ENCODE data around the gene CCDC180. TPM values are rescaled to one million over a fixed set of nuclear protein-coding genes. Genes with fewer than 3 reads are reported as not detected.

CCDC180 gene
- total RNA-seq, 4 donors from 2014 or later: 0.08 to 5.2 (median 3.4) TPM

GRCh38 chr9:97349400-97349799 is 41.9 kb downstream of the CCDC180 start:
- DNase-seq (ENCODE audit: low spot score in 2 of 2): no peak
- TF ChIP-seq CTCF (IDR thresholded peaks at IDR 0.05) (no peak), POLR2A (IDR thresholded peaks at IDR 0.05) (no peak)
- 94 to 100% methylated on average over 1 of the region's 1 CpG for WGBS, 2 donors
- intact Hi-C loops (cut with DNase I; ENCODE audit: low total_unique reads): no loop called here
- no peak overlapping the region for H3K4me3 ChIP-seq (ENCODE audit: low read depth, poor library complexity, severe bottlenecking)

- no peak overlapping the region for H3K4me3 ChIP-seq (ENCODE audit: low read depth, poor library complexity, severe bottlenecking)
- 89 to 97% methylated on average over 4 of the region's 4 CpGs for WGBS, 2 donors
- intact Hi-C loops (cut with DNase I; ENCODE audit: low total_unique reads): no loop called here
- DNase-seq (ENCODE audit: low spot score in 2 of 2): no peak
- no peak for TF ChIP-seq CTCF (IDR thresholded peaks at IDR 0.05)
- no peak for TF ChIP-seq POLR2A (IDR thresholded peaks at IDR 0.05)
Observed at GRCh38 chr9:97354637-97355036, 47.2 kb downstream of the CCDC180 start.

- no peak for TF ChIP-seq POLR2A (IDR thresholded peaks at IDR 0.05)
- TF ChIP-seq CTCF (IDR thresholded peaks at IDR 0.05): no peak
- intact Hi-C loops (cut with DNase I; ENCODE audit: low total_unique reads): no loop called here
- H3K4me3 ChIP-seq (ENCODE audit: low read depth, poor library complexity, severe bottlenecking): no peak overlapping the region
- no peak for DNase-seq (ENCODE audit: low spot score in 2 of 2)
- 55 to 80% methylated on average over 5 of the region's 5 CpGs for WGBS, 2 donors
Observed at GRCh38 chr9:97357056-97357455, 49.6 kb downstream of the CCDC180 start.

Other genes starting within 250 kb of the CCDC180 start
- 1 to 10 TPM; 3.6 to 8.2 (median 6.4) TPM for gene TDRD7, start 104.4 kb downstream of the CCDC180 start, total RNA-seq
- 1 to 10 TPM; 1.8 to 4.9 (median 2.9) TPM for gene TMOD1, start 194.0 kb downstream of the CCDC180 start, total RNA-seq

Measured in lower leg skin (tissue), 4 donors.